ENCODE data around the gene SUPT16H.

The SUPT16H gene

DNA sequence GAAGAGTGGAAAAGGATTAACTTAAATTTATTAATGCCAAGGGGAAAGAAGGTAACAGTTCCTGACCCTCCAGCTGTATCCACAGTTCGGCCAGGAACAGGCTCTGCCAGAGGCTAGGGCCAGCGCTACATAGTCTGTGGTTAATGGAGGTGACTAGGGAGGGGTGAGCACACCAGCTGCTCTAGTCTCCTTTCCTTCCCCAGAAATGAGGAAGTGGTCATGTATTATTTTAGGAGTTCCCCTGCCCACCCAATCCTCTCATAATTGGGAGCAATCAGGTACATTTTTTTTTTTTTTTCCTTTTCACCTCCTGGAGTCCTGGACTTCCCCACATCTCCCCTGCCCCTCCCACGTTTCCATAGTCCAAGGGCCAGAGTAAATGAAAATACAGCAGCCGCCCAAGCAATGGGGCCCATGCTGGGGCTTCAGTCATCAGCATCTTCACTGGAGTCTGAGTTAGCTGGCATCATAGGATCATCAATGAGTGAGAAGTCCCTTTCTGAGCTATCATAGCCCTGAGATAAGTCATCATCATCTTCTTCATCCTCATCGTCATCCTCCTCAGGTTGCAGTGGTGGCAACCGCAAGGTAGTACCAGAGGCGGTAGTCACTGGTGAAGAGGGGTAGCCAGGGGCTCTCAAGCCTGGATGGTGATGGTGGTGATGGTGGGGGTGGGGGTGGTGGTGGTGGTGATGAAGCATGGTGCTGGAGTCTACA lies 1.5 kb upstream of the SUPT16H start:
- Histone ChIP-seq H3K36me3 (ENCODE audit: control insufficient read depth, low read length) (peaks cover 67% of the 10 kb centered on the region), H3K27ac (ENCODE audit: low read depth, low read length) (peak overlapping the region; percentile 83), H3K4me2 (ENCODE audit: low read length) (peak overlapping the region; percentile 92), H3K4me3 (ENCODE audit: low read length) (peak overlapping the region; percentile 100), H3K4me1 (ENCODE audit: control insufficient read depth, low read length) (peaks cover 37% of the 10 kb centered on the region), H3K27me3 (ENCODE audit: control insufficient read depth, low read length) (no peaks in the 10 kb centered on the region), H3K79me2 (ENCODE audit: control insufficient read depth, low read length) (peaks cover 46% of the 10 kb centered on the region), H3K9me2 (replicated peaks; ENCODE audit: control insufficient read depth, low read length) (no peaks in the 10 kb centered on the region), H3F3A (ENCODE audit: control insufficient read depth, insufficient read depth) (peaks cover 36% of the 10 kb centered on the region), H3K9me3 (ENCODE audit: control insufficient read depth, insufficient read depth, low read length) (no peaks in the 10 kb centered on the region), H4K20me1 (ENCODE audit: control insufficient read depth, insufficient read depth, low read depth, low read length) (peaks cover 11% of the 10 kb centered on the region)
- TF ChIP-seq EZH2phosphoT487 (IDR thresholded peaks at IDR 0.05; ENCODE audit: borderline replicate concordance, low read length): no peak

DNA sequence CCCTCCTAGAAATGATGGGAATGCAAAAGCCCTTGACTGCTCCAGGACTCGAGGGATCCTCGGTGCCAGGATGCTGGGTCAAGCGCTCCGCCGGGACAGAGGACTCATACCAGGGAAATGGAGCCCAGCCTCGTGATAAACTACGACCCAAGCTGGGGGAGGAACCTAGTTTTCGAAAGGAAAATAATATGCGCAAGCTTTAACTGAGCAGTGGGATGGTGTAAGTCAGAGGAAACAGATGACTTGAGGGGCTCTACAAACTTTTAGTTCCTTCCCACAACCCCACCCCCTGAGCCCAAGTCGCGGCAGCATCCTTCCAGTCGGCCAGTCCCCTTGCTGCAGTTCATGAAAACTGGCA lies 654 bp upstream of the SUPT16H start:
- Histone ChIP-seq H3K4me1 (ENCODE audit: control insufficient read depth, low read length) (peaks cover 42% of the 10 kb centered on the region), H3K4me2 (ENCODE audit: low read length) (peak overlapping the region; percentile 92), H3K79me2 (ENCODE audit: control insufficient read depth, low read length) (peaks cover 55% of the 10 kb centered on the region), H3K9me2 (replicated peaks; ENCODE audit: control insufficient read depth, low read length) (no peaks in the 10 kb centered on the region), H3F3A (ENCODE audit: control insufficient read depth, insufficient read depth) (peaks cover 32% of the 10 kb centered on the region), H3K27ac (ENCODE audit: low read depth, low read length) (peak overlapping the region; percentile 83), H3K36me3 (ENCODE audit: control insufficient read depth, low read length) (peaks cover 66% of the 10 kb centered on the region), H4K20me1 (ENCODE audit: control insufficient read depth, insufficient read depth, low read depth, low read length) (peaks cover 11% of the 10 kb centered on the region), H3K27me3 (ENCODE audit: control insufficient read depth, low read length) (no peaks in the 10 kb centered on the region), H3K9me3 (ENCODE audit: control insufficient read depth, insufficient read depth, low read length) (no peaks in the 10 kb centered on the region), H3K4me3 (ENCODE audit: low read length) (peak overlapping the region; percentile 100)
- TF ChIP-seq EZH2phosphoT487 (IDR thresholded peaks at IDR 0.05; ENCODE audit: borderline replicate concordance, low read length): no peak
- TF ChIP-seq, protein P1, sequence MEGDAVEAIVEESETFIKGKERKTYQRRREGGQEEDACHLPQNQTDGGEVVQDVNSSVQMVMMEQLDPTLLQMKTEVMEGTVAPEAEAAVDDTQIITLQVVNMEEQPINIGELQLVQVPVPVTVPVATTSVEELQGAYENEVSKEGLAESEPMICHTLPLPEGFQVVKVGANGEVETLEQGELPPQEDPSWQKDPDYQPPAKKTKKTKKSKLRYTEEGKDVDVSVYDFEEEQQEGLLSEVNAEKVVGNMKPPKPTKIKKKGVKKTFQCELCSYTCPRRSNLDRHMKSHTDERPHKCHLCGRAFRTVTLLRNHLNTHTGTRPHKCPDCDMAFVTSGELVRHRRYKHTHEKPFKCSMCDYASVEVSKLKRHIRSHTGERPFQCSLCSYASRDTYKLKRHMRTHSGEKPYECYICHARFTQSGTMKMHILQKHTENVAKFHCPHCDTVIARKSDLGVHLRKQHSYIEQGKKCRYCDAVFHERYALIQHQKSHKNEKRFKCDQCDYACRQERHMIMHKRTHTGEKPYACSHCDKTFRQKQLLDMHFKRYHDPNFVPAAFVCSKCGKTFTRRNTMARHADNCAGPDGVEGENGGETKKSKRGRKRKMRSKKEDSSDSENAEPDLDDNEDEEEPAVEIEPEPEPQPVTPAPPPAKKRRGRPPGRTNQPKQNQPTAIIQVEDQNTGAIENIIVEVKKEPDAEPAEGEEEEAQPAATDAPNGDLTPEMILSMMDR (IDR thresholded peaks at IDR 0.05; ENCODE audit: low read depth, low read length, poor library complexity, severe bottlenecking): no peak

DNA sequence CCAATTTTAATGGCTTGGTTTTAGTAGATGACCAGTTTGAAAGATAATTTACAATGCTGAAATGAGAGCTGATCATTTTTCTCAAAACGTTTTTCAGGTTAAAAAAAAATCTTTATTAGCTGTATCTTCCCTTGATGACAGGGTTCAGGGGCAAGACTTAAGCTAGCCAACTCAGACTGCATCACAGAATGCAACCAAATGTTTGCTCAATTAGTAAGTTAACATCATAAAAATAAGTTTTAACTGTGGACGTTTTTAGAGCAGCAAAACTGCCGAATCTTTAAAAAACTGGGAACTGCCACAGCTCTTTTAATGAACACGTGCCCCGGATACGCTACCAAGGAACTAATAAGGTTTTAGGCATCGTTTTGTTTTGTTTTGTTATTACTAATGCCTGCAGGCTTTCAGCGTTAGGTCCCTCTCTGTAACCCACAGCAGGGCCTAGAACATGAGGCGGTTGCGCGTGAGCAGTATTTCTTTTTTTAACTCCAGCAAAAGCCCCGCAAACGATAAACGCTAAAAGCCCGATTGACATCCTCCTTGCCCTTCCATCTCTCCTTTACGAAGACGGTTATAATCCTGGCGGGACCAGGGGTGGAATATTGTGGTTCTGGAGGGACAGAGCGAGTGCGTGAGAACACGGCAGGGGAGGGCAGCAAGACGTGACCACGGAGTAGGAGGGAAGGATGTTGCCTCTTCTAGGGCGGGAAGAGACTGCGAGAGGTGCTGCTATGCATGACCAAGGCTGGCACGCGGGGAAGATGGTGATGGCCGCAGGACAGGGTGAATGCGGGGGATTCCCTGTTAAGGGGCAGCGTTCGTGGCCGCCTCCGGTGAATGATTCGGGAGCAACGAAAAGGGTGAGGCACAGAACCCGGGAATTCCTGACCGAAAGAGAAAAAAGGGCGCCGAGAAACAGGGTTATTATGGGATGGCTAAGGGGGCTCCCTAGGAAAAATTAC lies 652 bp downstream of the SUPT16H start:
- peak overlapping the region; percentile 92 for H3K4me2 ChIP-seq (ENCODE audit: low read length)
- H3K4me3 ChIP-seq (ENCODE audit: low read length): peak overlapping the region; percentile 100
- no peaks in the 10 kb centered on the region for H3K9me3 ChIP-seq (ENCODE audit: control insufficient read depth, insufficient read depth, low read length)
- TF ChIP-seq EZH2phosphoT487 (IDR thresholded peaks at IDR 0.05; ENCODE audit: borderline replicate concordance, low read length): no peak
- TF ChIP-seq, protein P1 (IDR thresholded peaks at IDR 0.05; ENCODE audit: low read depth, low read length, poor library complexity, severe bottlenecking): no peak
- H3K4me1 ChIP-seq (ENCODE audit: control insufficient read depth, low read length): peaks cover 42% of the 10 kb centered on the region
- H3K27ac ChIP-seq (ENCODE audit: low read depth, low read length): peak overlapping the region; percentile 83
- peaks cover 30% of the 10 kb centered on the region for H3F3A ChIP-seq (ENCODE audit: control insufficient read depth, insufficient read depth)
- H3K36me3 ChIP-seq (ENCODE audit: control insufficient read depth, low read length): peaks cover 66% of the 10 kb centered on the region
- peaks cover 68% of the 10 kb centered on the region for H3K79me2 ChIP-seq (ENCODE audit: control insufficient read depth, low read length)
- H4K20me1 ChIP-seq (ENCODE audit: control insufficient read depth, insufficient read depth, low read depth, low read length): peaks cover 11% of the 10 kb centered on the region
- no peaks in the 10 kb centered on the region for H3K27me3 ChIP-seq (ENCODE audit: control insufficient read depth, low read length)
- no peaks in the 10 kb centered on the region for H3K9me2 ChIP-seq (replicated peaks; ENCODE audit: control insufficient read depth, low read length)
